AG09319 (cell line): ENCODE measurements around the gene HPX.

ENCODE experiments used
- DNase-seq: peaks from one replicate; pipeline ENCODE4 v3.0.0-alpha.2; 2010; ENCODE audit warnings: low read depth; ENCODE audit errors: extremely low read depth
- CTCF ChIP-seq: IDR thresholded peaks from 2 replicates; pipeline ENCODE4 v1.5.1; 2011; ENCODE audit warnings: low read depth, mild to moderate bottlenecking, inconsistent platforms, low read length, moderate library complexity

HPX gene

GRCh38 chr11:6388748-6389147 is 52.0 kb downstream of the HPX start:
- TF ChIP-seq CTCF: no peak
- no peak for DNase-seq

- peak; percentile 15 for DNase-seq
- TF ChIP-seq CTCF: no peak
Observed at GRCh38 chr11:6387811-6388599, 52.8 kb downstream of the HPX start.

GRCh38 chr11:6385046-6385777 is 55.6 kb downstream of the HPX start:
- DNase-seq: no peak
- no peak for TF ChIP-seq CTCF
